HepG2 (cell line): ENCODE results near the gene TOR4A. TPM values are rescaled to one million over a fixed set of nuclear protein-coding genes. Genes with fewer than 3 reads are reported as not detected.

Experiments
- AKNA ChIP-seq: sonication (generic); formaldehyde crosslinking; IDR thresholded peaks from 2 replicates; pipeline ENCODE4 v1.4.0; 2020; ENCODE audit warnings: missing genetic modification reagents, borderline replicate concordance
- BATF2 ChIP-seq: sonication (generic); formaldehyde crosslinking; IDR thresholded peaks from 2 replicates; pipeline ENCODE4 v1.8.0; 2022; ENCODE audit warnings: mild to moderate bottlenecking, missing genetic modification reagents, moderate library complexity
- DNMT1 ChIP-seq: sonication (generic); formaldehyde crosslinking; IDR thresholded peaks from 2 replicates; pipeline ENCODE4 v1.5.1; 2020; ENCODE audit warnings: mild to moderate bottlenecking, missing genetic modification reagents
- DRAP1 ChIP-seq: IDR thresholded peaks from 2 replicates; pipeline ENCODE4 v1.6.1; 2016; ENCODE audit warnings: missing genetic modification reagents, missing compliant biosample characterization
- ELF3 ChIP-seq: IDR thresholded peaks from 2 replicates; pipeline ENCODE4 v1.6.1; 2016; ENCODE audit warnings: missing genetic modification reagents, missing compliant biosample characterization
- GABPA ChIP-seq, 2 experiments: IDR thresholded peaks; 2 replicates each; pipeline ENCODE4 v1.6.1; 2011 to 2016; ENCODE audit warnings: low read depth in 2 of 2, low read length in 1 of 2, missing biosample characterization in 1 of 2, missing genetic modification characterization in 1 of 2
- MED1 ChIP-seq: sonication (generic); formaldehyde crosslinking; IDR thresholded peaks from 2 replicates; pipeline ENCODE4 v1.4.0; 2020; ENCODE audit warnings: missing genetic modification reagents
- MEF2D ChIP-seq: sonication (generic); formaldehyde crosslinking; IDR thresholded peaks from 2 replicates; pipeline ENCODE4 v1.5.1; 2020; ENCODE audit warnings: mild to moderate bottlenecking, missing genetic modification reagents
- NRL ChIP-seq: sonication (generic); formaldehyde crosslinking; IDR thresholded peaks from 2 replicates; pipeline ENCODE4 v1.5.0; 2020; ENCODE audit warnings: missing genetic modification reagents, mild to moderate bottlenecking, moderate library complexity, borderline replicate concordance
- SRY ChIP-seq: sonication (generic); formaldehyde crosslinking; IDR thresholded peaks from 2 replicates; pipeline ENCODE4 v1.8.0; 2022; ENCODE audit warnings: mild to moderate bottlenecking, missing genetic modification reagents
- TSC22D2 ChIP-seq: sonication (generic); formaldehyde crosslinking; IDR thresholded peaks from 2 replicates; pipeline ENCODE4 v1.5.1; 2020; ENCODE audit warnings: missing genetic modification reagents, mild to moderate bottlenecking, borderline replicate concordance
- YEATS2 ChIP-seq: sonication (generic); formaldehyde crosslinking; IDR thresholded peaks from 2 replicates; pipeline ENCODE4 v1.4.0; 2020; ENCODE audit warnings: missing genetic modification reagents, borderline replicate concordance
- ZEB1 ChIP-seq: IDR thresholded peaks from 2 replicates; pipeline ENCODE4 v1.6.1; 2012; ENCODE audit warnings: mild to moderate bottlenecking, low read depth, inconsistent platforms; ENCODE audit not compliant: insufficient replicate concordance
- ZNF160 ChIP-seq: sonication (generic); formaldehyde crosslinking; IDR thresholded peaks from 2 replicates; pipeline ENCODE4 v1.8.0; 2022; ENCODE audit warnings: mild to moderate bottlenecking, inconsistent platforms, missing genetic modification reagents
- ZNF24 ChIP-seq: fragments of 450-650 bp; IDR thresholded peaks from 2 replicates; pipeline ENCODE4 v1.6.1; 2017; ENCODE audit warnings: antibody characterized with exemption, mild to moderate bottlenecking
- ZNF280B ChIP-seq: sonication (generic); formaldehyde crosslinking; IDR thresholded peaks from 2 replicates; pipeline ENCODE4 v1.5.0; 2020; ENCODE audit warnings: missing genetic modification reagents, mild to moderate bottlenecking, borderline replicate concordance
- ZNF569 ChIP-seq: sonication (generic); formaldehyde crosslinking; IDR thresholded peaks from 2 replicates; pipeline ENCODE4 v1.5.0; 2020; ENCODE audit warnings: mild to moderate bottlenecking, missing genetic modification reagents, moderate library complexity, borderline replicate concordance
- ZNF576 ChIP-seq: sonication (generic); formaldehyde crosslinking; IDR thresholded peaks from 2 replicates; pipeline ENCODE4 v1.4.0; 2020; ENCODE audit warnings: mild to moderate bottlenecking, missing genetic modification reagents
- ZNF773 ChIP-seq: sonication (generic); formaldehyde crosslinking; IDR thresholded peaks from 2 replicates; pipeline ENCODE4 v1.4.0; 2020; ENCODE audit warnings: missing genetic modification reagents, borderline replicate concordance
- polyA plus RNA-seq, 8 experiments: library from polyadenylated mRNA; depleted of rRNA in 3 of 8; stranded (reverse) in 7 of 8; unstranded in 1 of 8; fragments of >200 nt; fragmentation: Illumina TruSeq in 4 of 8; extraction: Trizol in 4 of 8; gene quantifications; 2 replicates each; pipeline versions ENCODE4 v1.2.1 to v1.2.3, GENCODE V29; 2011 to 2016; ENCODE audit warnings: low read depth in 4 of 8, missing spikeins in 1 of 8, mixed read lengths in 1 of 8; ENCODE audit not compliant: insufficient read depth in 1 of 8
- total RNA-seq, 5 experiments: library from RNA; depleted of rRNA; stranded (reverse); fragments of >200 nt; fragmentation: Illumina TruSeq; extraction: Trizol; gene quantifications; 2 replicates each; pipeline ENCODE4 v1.2.3, GENCODE V29; 2016; ENCODE audit warnings: low read depth in 1 of 5

TOR4A gene
- total and polyA plus RNA-seq, 2 of the 13 experiments (the other 11 are each of a cell fraction or from before 2014, with no cell fraction given): 11.1 to 14.2 TPM

- TF ChIP-seq DRAP1 (CRISPR knock-in tag) (peak; percentile 64; the same call in 1 of the 2 replicates), YEATS2 (CRISPR knock-in tag) (no peak), ZNF160 (CRISPR knock-in tag) (peak; percentile 39; the same call in 1 of the 2 replicates), MEF2D (no peak), AKNA (CRISPR knock-in tag) (no peak), MED1 (CRISPR knock-in tag) (peak; percentile 71), ZNF280B (no peak), GABPA (IDR thresholded peaks at IDR 0.05; ENCODE audit: low read depth, low read length) (no peak), GABPA (CRISPR knock-in tag; IDR thresholded peaks at IDR 0.05; ENCODE audit: low read depth) (peak; percentile 72), SRY (CRISPR knock-in tag) (peak; percentile 80), NRL (CRISPR knock-in tag) (peak; percentile 36; the same call in 1 of the 2 replicates), ZNF773 (CRISPR knock-in tag) (no peak), BATF2 (CRISPR knock-in tag) (0 out of 2 replicates have a peak, but pooled peaks have one; percentile 45), ZNF576 (no peak), ZNF24 (no peak), TSC22D2 (CRISPR knock-in tag) (no peak), ZEB1 (peak; percentile 21), ZNF569 (CRISPR knock-in tag) (no peak), DNMT1 (no peak), ELF3 (peak; percentile 10; the same call in 1 of the 2 replicates)
Measured at GRCh38 chr9:137254624-137255447, 22.7 kb upstream of the TOR4A start, which contains the start of gene NELFB (continued).
